Endothelial cell of umbilical vein (primary cell): Measurements from ENCODE around the gene IL6ST.

Experiments used
- POLR2AphosphoS5 ChIP-seq: IDR thresholded peaks from 2 replicates; pipeline ENCODE4 v1.6.1; 2012; ENCODE audit warnings: low read depth, mild to moderate bottlenecking, control low read depth, low read length, moderate library complexity; ENCODE audit not compliant: insufficient read depth
- TF ChIP-seq, protein P1 (sequence below), 2 donors: IDR thresholded peaks; 1 replicate in 1 of 2; 2 replicates in 1 of 2; pipeline ENCODE4 v1.5.1; 2011; ENCODE audit warnings: low read length in 2 of 2, mild to moderate bottlenecking in 2 of 2, moderate library complexity in 2 of 2, control low read depth in 1 of 2, inconsistent platforms in 1 of 2, low read depth in 1 of 2; ENCODE audit not compliant: insufficient read depth in 1 of 2; ENCODE audit errors: extremely low read depth in 1 of 2

DNA sequence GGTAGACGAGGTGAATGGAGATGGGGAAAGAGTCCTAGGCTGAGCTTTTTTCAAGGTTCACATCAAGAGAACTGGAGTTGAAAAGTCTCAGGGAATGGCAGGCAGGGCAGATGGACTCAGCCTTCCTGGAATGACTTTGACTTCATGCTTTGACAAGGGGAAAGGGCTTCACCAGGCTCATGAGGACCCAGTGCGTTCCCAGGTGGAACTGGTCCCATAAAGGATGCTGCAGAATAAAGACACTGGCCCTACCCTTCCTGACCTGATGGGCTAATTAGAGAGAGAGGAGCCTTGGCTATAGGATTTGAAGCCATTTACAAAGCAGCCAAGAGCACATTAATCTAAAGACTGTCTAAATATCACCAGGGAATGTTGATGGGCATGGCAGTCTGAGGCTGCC lies 79.8 kb downstream of the IL6ST start:
- TF ChIP-seq, protein P1, sequence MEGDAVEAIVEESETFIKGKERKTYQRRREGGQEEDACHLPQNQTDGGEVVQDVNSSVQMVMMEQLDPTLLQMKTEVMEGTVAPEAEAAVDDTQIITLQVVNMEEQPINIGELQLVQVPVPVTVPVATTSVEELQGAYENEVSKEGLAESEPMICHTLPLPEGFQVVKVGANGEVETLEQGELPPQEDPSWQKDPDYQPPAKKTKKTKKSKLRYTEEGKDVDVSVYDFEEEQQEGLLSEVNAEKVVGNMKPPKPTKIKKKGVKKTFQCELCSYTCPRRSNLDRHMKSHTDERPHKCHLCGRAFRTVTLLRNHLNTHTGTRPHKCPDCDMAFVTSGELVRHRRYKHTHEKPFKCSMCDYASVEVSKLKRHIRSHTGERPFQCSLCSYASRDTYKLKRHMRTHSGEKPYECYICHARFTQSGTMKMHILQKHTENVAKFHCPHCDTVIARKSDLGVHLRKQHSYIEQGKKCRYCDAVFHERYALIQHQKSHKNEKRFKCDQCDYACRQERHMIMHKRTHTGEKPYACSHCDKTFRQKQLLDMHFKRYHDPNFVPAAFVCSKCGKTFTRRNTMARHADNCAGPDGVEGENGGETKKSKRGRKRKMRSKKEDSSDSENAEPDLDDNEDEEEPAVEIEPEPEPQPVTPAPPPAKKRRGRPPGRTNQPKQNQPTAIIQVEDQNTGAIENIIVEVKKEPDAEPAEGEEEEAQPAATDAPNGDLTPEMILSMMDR (IDR thresholded peaks at IDR 0.05; ENCODE audit: extremely low read depth in 1 of 2, insufficient read depth in 1 of 2, low read depth in 1 of 2, low read length in 2 of 2) = no peak
- no peak for TF ChIP-seq POLR2AphosphoS5
